GF-D8 (cell line): Measurements from ENCODE around the gene PAGE4.

Source experiments
- DNase-seq: peaks from one replicate; lab custom pipeline; 2025; lab: John Stamatoyannopoulos, UW

PAGE4 gene

DNA sequence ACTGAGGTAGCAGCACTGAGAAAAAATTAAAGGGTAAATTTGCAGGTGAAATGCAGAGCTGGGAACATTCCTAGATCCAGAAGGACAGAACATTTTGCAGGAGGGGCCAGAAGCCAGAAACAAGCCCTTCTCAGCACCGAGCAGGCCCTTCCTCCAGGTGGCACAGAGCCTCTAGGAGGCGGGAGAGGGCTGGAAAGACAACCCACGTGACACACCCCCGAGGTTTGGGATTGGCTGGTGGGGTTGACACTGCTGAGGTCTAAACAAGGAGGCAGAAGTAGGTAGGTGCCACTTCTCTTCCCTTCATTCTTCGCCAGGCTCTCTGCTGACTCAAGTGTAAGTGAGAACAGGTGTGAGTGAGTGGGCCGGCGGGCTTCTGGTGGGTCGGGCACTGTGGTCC is at the start of gene PAGE4:
Gene PAGE4, plus strand, starts transcription at position 288 of the 400 bp plus-strand sequence. CDS start 1,126 bp downstream, outside the sequence.
- DNase-seq = no peak

GRCh38 chrX:49784747-49785280 is 44.3 kb upstream of the PAGE4 start:
- no peak for DNase-seq

GRCh38 chrX:49792376-49792775 is 36.7 kb upstream of the PAGE4 start:
- no peak for DNase-seq

DNA sequence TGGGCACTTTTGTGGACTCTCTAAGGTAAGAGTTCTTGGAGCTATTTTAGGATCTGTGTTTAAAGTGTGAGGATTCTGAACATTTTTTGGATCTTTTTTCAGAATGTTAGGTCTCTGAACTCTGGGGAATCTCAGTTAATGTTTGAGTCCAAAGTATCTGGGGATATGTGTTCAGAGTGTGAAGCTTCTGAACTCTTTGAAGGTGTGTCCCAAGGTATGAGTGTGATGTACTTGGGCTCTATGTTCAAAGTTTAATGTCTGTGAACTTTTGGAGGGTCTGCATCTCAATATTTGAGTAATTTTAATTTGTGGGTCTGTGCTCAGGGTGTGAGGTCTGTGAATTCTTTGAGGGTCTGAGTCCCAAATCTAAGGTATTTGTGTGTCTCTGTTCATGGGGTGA is 35.4 kb upstream of the PAGE4 start:
- DNase-seq = no peak

- DNase-seq = no peak
Observed at GRCh38 chrX:49799828-49800227, 29.3 kb upstream of the PAGE4 start.

DNA sequence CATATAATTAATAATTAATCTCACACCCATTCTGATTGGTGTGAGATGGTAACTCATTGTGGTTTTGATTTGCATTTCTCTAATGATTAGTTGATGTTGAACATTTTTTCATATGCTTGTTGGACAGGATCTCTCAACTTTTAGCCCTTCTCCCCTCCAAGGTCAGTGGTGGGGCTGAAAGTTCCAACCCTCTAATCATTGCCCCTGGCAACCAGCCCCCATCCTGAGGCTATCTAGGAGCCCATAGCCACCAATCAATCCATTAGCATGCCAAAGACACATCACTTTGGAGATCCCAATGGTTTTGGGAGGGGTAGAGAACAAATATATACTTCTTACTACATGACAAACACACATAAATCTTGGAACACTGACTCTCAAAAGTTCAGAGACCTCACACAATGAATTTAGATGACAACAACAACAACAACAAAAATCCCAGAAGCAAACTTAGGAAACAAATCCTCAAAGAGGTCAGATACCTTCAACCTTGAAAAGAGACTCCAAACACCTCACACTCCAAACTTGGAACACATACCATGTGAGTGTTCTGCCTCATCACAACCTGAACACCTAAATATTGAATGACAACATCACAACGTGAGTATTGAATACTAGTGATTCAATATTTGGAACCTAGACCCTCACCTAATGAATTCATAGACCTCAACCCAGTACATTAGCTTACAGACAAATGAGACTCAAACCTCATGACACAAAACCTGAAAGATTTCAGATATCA is 19.0 kb upstream of the PAGE4 start:
- no peak for DNase-seq

DNA sequence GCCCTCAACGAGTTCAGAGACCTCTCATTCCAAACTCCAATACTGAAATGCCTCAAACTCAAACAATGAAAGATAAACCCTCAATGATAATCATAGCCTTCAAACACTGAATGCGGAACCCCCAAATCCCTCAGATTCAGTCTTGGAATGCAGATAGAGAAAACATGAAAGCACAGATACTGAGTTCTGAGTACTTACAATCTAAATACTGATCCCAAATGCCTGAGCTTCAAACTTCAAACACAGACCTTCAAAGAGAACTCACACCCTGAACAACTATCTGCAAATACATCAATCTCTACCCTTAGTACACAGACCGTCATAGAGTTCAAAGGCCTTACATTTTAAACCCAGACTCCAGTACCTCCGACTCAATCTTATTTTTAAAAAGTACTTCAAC is 16.9 kb upstream of the PAGE4 start:
- no peak for DNase-seq

DNA sequence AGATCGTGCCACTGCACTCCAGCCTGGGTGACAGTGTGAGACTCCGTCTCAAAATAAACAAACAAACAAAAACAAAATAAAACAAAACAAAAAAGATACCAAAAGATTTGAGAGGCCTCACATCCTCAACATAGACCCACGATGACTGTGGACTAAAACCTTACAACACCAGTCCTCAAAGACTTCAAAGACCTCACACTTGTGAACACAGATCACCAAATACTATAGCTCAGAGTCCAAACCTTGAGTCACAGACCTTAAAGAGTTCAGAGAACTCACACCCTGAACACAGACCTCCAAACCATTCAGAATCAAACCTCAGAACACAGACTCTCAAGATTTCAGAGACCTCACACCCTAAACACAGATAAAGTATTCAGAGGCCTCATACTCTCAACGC is 12.7 kb upstream of the PAGE4 start:
- no peak for DNase-seq

DNA sequence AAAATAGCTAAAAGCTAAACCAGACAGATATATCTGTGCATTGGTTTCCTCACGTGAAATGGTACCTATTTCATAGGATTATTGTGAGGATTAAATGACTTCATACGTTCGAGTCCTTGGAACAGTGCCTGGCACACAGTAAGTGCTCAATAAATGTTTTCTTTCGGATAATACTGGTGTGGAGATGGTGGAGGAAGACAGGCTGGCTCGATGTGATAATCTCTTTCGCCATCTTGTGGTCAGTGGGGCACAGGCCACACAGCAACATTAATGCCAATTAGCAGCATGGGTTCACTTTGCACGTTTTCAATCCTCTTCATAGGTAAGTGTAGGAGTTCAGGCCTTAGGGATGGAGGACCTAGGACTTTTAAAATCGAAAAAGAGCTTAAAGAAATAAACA is 9.3 kb downstream of the PAGE4 start:
- DNase-seq = no peak

DNA sequence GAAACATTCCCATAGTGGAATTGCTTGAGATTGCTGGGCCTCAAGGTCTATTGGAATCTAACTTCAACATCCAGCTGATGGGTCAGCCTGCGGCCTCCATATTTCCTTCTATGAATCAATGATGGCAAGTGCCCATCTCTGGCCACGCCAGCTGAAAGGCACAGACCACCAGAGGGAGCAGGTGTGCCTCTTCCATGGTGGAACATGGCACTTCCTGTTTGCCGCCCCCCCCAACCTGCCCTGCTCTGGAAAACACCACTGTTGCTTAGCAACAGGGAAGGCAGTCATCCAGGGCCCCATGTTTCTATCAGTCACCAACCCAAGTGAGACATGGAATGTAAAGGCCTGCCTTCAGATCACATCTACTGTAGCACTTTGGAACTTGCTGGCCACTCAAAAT is 11.6 kb downstream of the PAGE4 start:
- no peak for DNase-seq

DNA sequence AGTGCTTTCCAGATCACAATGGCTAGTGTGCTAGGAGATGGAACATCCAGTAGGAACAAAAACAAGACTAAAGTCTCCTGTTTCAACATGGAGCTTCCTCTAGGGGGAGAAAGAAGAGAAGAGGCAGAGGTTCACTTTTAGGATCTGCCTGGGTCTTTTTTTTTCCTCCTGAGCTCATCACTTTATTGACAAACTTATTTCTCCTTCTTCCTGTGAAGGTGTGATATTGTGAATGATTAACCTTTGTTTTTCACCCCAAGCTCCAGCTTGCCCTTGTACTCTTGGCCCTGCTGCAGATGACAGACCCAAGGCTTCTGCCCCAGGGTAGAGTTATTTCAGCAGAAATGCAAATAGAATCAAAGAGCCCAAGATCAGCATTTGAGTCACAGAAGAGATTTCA is 13.5 kb downstream of the PAGE4 start:
- no peak for DNase-seq

- no peak for DNase-seq
Observed at GRCh38 chrX:49844611-49845010, 15.5 kb downstream of the PAGE4 start.

GRCh38 chrX:49845701-49846403 is 16.7 kb downstream of the PAGE4 start:
- no peak for DNase-seq

DNA sequence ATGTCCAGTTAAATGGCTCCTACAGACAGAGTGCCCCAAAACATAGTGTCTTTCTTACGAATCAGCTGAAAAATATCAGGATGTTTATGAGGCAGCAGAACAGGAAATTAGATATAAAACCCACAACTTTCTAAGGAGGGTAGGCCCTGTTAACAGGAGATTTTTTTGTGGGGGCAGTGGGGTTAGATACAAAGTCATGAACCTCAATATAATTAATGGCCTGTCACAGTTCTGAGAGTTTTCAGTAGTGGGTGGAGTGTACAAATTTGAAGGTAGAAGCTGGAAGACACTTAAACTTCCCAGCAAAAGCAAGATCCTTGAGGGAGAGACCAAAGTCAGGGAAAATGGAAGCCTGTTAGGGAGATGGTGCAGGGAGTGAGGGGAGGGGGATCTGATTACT is 17.4 kb downstream of the PAGE4 start:
- DNase-seq = no peak

DNA sequence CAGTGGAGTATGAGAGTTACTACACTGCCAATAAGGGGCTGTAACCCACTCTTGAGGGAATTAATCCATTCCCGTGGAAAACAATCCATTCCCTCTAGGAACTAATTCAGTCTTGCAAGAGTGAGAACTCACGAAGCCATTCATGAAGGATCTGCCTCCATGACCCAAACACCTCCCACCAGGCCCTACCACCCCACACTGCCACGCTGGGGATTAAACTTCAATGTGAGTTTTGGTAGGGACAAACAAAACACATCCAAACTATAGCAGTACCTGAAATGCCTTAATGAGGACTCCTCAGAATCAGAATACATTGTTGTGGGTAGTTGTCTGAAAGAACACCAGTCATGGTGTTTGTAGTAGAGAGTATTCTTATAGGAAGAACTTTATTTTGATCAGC is 19.2 kb downstream of the PAGE4 start:
- DNase-seq = no peak

- DNase-seq = no peak
Observed at GRCh38 chrX:49850028-49850427, 20.9 kb downstream of the PAGE4 start.

GRCh38 chrX:49853661-49854060 is 24.6 kb downstream of the PAGE4 start:
- DNase-seq = no peak

DNA sequence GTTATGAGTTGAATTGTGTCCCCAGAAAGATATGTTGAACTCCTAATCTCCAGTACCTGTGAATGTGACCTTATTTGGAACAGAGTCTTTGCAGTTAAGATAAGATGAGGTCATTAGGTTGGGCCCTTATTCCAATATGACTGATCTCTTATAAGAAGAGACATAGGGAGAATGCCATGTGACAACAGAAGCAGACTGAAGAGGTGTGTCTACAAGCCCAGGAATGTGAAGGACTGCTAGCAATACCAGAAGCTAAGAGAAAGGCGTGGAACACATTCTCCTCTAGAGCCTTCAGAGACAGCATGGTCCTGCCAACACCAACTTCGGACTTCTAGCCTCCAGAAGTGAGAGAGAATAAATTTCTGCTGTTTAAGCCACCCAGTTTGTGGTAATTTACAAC is 27.7 kb downstream of the PAGE4 start:
- no peak for DNase-seq

DNA sequence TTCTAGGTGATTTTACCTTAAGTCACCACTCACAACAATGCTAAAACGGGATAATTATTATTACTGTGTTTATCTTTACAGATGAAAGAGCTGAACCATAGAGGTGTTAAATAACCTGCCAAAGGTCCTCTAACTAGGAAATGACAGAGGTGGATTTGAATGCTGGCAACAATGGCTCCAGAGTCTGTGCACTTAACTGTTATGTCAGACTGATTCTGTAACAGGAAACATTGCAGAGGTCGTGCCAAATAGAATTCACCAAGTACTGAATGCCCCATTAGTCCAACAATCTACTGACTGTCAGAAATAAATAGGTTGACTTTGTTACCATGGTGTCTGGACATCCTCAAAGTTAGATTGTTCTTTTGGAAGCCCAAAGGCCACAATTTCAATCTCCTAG is 29.2 kb downstream of the PAGE4 start:
- DNase-seq = no peak

DNA sequence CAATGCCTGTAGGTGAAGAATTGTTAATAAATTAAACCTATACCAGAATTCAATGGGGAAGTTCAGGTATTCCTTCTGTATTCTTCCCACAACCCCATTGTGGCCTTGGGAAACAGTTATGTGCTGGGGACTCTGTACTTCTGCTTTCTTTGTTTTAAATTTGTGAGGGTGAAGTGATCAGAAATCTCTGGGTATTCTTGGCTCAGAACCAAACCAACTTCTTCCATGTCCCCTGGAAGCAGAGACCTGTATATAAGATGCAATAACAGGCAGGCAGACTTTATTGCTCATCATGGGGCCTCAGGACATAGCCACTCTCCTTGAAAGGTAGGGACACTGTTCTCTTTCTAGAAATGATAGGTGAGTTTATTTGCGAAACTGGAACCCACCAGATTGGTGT is 30.4 kb downstream of the PAGE4 start:
- no peak for DNase-seq

DNA sequence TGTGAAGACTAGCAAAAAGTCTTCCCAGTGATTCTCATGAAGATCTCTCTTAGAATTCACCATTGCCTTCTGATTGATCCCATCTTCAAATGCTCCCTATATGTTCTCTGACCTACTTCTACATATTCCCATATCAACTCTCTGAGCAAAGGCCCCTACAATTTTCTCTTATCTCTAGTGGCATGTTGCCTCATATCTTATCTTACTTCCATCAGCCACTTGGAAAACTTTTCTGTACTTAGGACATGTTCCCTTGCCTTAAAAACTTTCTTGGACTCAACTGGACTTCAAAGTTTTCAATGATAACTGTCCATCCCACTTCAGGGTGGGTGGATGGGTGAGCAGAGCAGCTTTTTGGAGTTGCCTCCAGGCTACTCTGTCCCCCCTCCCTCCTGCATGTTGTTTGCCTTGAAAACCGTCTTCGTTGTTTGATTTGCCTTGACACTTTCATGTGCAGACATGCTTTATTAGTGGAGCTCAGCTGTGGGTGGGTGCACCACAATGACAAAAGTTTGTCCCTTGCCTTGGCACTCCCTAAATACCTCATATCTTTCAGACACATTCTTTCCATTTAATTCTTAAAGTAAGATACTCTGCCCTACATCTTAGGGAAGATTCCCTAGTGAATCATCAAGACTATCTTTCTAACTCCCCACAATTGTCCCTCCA is 31.9 kb downstream of the PAGE4 start:
- DNase-seq = no peak

DNA sequence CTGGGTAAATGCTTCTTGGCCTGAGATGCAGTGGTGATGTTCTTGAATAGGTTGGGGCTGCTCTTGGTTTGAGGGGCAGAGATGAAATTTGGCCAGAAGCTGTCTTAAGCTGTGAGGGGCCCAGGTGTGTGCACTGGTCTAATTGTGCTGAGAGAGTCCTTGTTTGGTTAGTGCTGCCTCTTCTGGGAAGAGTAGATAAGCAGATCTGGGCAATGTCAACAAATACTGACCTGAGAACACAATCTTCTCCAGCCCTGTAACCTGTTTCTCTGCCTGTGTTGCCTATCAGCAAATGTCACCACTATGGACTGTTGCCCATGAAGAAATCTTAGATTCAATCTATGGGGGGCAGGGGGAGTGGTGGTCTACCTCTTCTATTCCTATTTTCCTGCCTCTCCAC is 33.0 kb downstream of the PAGE4 start:
- no peak for DNase-seq

DNA sequence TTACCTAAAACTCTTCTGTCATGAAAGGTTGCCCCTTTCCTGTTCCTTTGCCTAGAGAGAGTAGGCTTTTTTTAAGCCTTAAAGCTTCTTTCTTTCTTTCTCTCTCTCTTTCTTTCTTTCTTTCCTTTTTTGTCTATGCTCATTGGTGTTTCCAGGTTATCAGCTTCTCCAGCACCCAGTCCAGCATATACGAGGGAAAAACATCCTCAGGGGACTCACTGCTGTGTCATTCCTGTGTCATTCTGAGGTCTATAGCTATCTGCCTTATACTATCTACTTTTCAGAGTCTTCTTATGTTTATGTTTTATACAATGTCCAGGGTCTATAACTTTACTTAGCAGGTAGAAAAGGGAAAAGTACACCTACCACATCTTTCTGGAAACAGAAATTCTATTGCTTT is 39.6 kb downstream of the PAGE4 start:
- DNase-seq = no peak
